HepG2 (cell line): Measurements from ENCODE around the gene SPHK1. TPM values are rescaled to one million over a fixed set of nuclear protein-coding genes. Genes with fewer than 3 reads are reported as not detected.

Experiments
- AGO2 ChIP-seq: fragments of 200-400 bp; formaldehyde crosslinking; optimal IDR thresholded peaks from 2 replicates; pipeline ENCODE3; 2017; ENCODE audit warnings: mild to moderate bottlenecking, low read depth, low read length, moderate library complexity
- ATF7 ChIP-seq, 2 experiments: fragments of 450-650 bp in 1 of 2; sonication (generic) in 1 of 2; formaldehyde crosslinking in 1 of 2; IDR thresholded peaks; 2 replicates each; pipeline versions ENCODE4 v1.4.0 to v1.6.1; 2016 to 2020; ENCODE audit warnings: antibody characterized with exemption in 1 of 2, mild to moderate bottlenecking in 1 of 2, missing genetic modification reagents in 1 of 2
- CHCHD3 ChIP-seq: sonication (generic); formaldehyde crosslinking; IDR thresholded peaks from 2 replicates; pipeline ENCODE4 v1.8.0; 2022; ENCODE audit warnings: mild to moderate bottlenecking, missing genetic modification reagents, moderate library complexity
- FOXO1 ChIP-seq: sonication (generic); formaldehyde crosslinking; IDR thresholded peaks from 2 replicates; pipeline ENCODE4 v1.4.0; 2020; ENCODE audit warnings: missing genetic modification reagents
- GABPA ChIP-seq, 2 experiments: IDR thresholded peaks; 2 replicates each; pipeline ENCODE4 v1.6.1; 2011 to 2016; ENCODE audit warnings: low read depth in 2 of 2, low read length in 1 of 2, missing biosample characterization in 1 of 2, missing genetic modification characterization in 1 of 2
- GRHL1 ChIP-seq: sonication (generic); formaldehyde crosslinking; conservative IDR thresholded peaks from 2 replicates; pipeline ENCODE4 v1.8.0; 2022; ENCODE audit warnings: missing genetic modification reagents
- HNRNPL ChIP-seq: fragments of 200-400 bp; formaldehyde crosslinking; IDR thresholded peaks from 2 replicates; pipeline ENCODE4 v1.6.1; 2017; ENCODE audit warnings: mild to moderate bottlenecking, low read depth, low read length
- KLF12 ChIP-seq: sonication (generic); formaldehyde crosslinking; IDR thresholded peaks from 2 replicates; pipeline ENCODE4 v1.4.0; 2020; ENCODE audit warnings: missing genetic modification reagents, borderline replicate concordance
- KLF13 ChIP-seq: sonication (generic); formaldehyde crosslinking; IDR thresholded peaks from 2 replicates; pipeline ENCODE4 v1.4.0; 2020; ENCODE audit warnings: mild to moderate bottlenecking, missing genetic modification reagents
- MED8 ChIP-seq: sonication (generic); formaldehyde crosslinking; IDR thresholded peaks from 2 replicates; pipeline ENCODE4 v1.8.1; 2023; ENCODE audit warnings: mild to moderate bottlenecking, missing genetic modification reagents; ENCODE audit not compliant: insufficient replicate concordance
- NONO ChIP-seq, 2 experiments: fragments of 450-650 bp in 1 of 2; sonication (generic) in 1 of 2; formaldehyde crosslinking in 1 of 2; IDR thresholded peaks in 1 of 2; conservative IDR thresholded peaks in 1 of 2; 2 replicates each; pipeline versions ENCODE4 v1.6.1 to v1.8.0; 2017 to 2022; ENCODE audit warnings: mild to moderate bottlenecking in 1 of 2, missing genetic modification reagents in 1 of 2, moderate library complexity in 1 of 2
- PLSCR1 ChIP-seq: sonication (generic); formaldehyde crosslinking; IDR thresholded peaks from 2 replicates; pipeline ENCODE4 v1.5.0; 2020; ENCODE audit warnings: missing genetic modification reagents, mild to moderate bottlenecking, borderline replicate concordance
- RARG ChIP-seq: sonication (generic); formaldehyde crosslinking; IDR thresholded peaks from 2 replicates; pipeline ENCODE4 v1.4.0; 2020; ENCODE audit warnings: low read depth, mild to moderate bottlenecking, missing genetic modification reagents
- RBFOX2 ChIP-seq: fragments of 200-400 bp; formaldehyde crosslinking; IDR thresholded peaks from 2 replicates; pipeline ENCODE4 v1.6.1; 2017; ENCODE audit warnings: low read depth, mild to moderate bottlenecking, low read length
- SALL1 ChIP-seq: sonication (generic); formaldehyde crosslinking; IDR thresholded peaks from 2 replicates; pipeline ENCODE4 v1.8.0; 2022; ENCODE audit warnings: mild to moderate bottlenecking, missing genetic modification reagents
- SNAI1 ChIP-seq: sonication (generic); formaldehyde crosslinking; IDR thresholded peaks from 2 replicates; pipeline ENCODE4 v1.5.0; 2020; ENCODE audit warnings: mild to moderate bottlenecking, missing genetic modification reagents, borderline replicate concordance
- SNRNP70 ChIP-seq: fragments of 200-400 bp; formaldehyde crosslinking; IDR thresholded peaks from 2 replicates; pipeline ENCODE4 v1.6.1; 2017; ENCODE audit warnings: mild to moderate bottlenecking, low read depth, low read length, moderate library complexity
- ZNF142 ChIP-seq: sonication (generic); formaldehyde crosslinking; IDR thresholded peaks from 2 replicates; pipeline ENCODE4 v1.4.0; 2020; ENCODE audit warnings: missing genetic modification reagents
- ZNF33B ChIP-seq: sonication (generic); formaldehyde crosslinking; IDR thresholded peaks from 2 replicates; pipeline ENCODE4 v1.5.1; 2020; ENCODE audit warnings: mild to moderate bottlenecking, missing genetic modification reagents
- ZNF484 ChIP-seq: sonication (generic); formaldehyde crosslinking; IDR thresholded peaks from 2 replicates; pipeline ENCODE4 v1.5.1; 2020; ENCODE audit warnings: mild to moderate bottlenecking, low read depth, missing genetic modification reagents, borderline replicate concordance
- polyA plus RNA-seq, 8 experiments: library from polyadenylated mRNA; depleted of rRNA in 3 of 8; stranded (reverse) in 7 of 8; unstranded in 1 of 8; fragments of >200 nt; fragmentation: Illumina TruSeq in 4 of 8; extraction: Trizol in 4 of 8; gene quantifications; 2 replicates each; pipeline versions ENCODE4 v1.2.1 to v1.2.3, GENCODE V29; 2011 to 2016; ENCODE audit warnings: low read depth in 4 of 8, missing spikeins in 1 of 8, mixed read lengths in 1 of 8; ENCODE audit not compliant: insufficient read depth in 1 of 8
- total RNA-seq, 5 experiments: library from RNA; depleted of rRNA; stranded (reverse); fragments of >200 nt; fragmentation: Illumina TruSeq; extraction: Trizol; gene quantifications; 2 replicates each; pipeline ENCODE4 v1.2.3, GENCODE V29; 2016; ENCODE audit warnings: low read depth in 1 of 5

The SPHK1 gene
- total and polyA plus RNA-seq, 2 of the 13 experiments (the other 11 are each of a cell fraction or from before 2014, with no cell fraction given) = 129 to 160 TPM

- TF ChIP-seq SNRNP70 (no peak), MED8 (CRISPR knock-in tag) (peak; percentile 57), SNAI1 (CRISPR knock-in tag) (0 out of 2 replicates have a peak, but pooled peaks have one; percentile 36), KLF13 (CRISPR knock-in tag) (0 out of 2 replicates have a peak, but pooled peaks have one; percentile 27), ZNF484 (no peak), FOXO1 (CRISPR knock-in tag) (no peak), SALL1 (0 out of 2 replicates have a peak, but pooled peaks have one; percentile 15), KLF12 (CRISPR knock-in tag) (no peak), RBFOX2 (peak; percentile 71), ZNF142 (no peak), NONO (IDR thresholded peaks at IDR 0.05) (no peak), NONO (CRISPR knock-in tag; conservative IDR thresholded peaks at IDR 0.05) (peak; percentile 44; the same call in 1 of the 2 replicates), PLSCR1 (CRISPR knock-in tag) (no peak), CHCHD3 (CRISPR knock-in tag) (no peak), HNRNPL (peak; percentile 86), RARG (CRISPR knock-in tag) (no peak), AGO2 (peak; percentile 99), GABPA (IDR thresholded peaks at IDR 0.05; ENCODE audit: low read depth, low read length) (no peak), GABPA (CRISPR knock-in tag; IDR thresholded peaks at IDR 0.05; ENCODE audit: low read depth) (no peak), GRHL1 (CRISPR knock-in tag) (no peak), ZNF33B (CRISPR knock-in tag) (no peak), ATF7 (IDR thresholded peaks at IDR 0.05) (no peak), ATF7 (CRISPR knock-in tag; IDR thresholded peaks at IDR 0.05) (0 out of 2 replicates have a peak, but pooled peaks have one; percentile 72)
Observed at GRCh38 chr17:76386966-76387765, 2.8 kb downstream of the SPHK1 start (continued).
